Gastroesophageal sphincter (tissue), 4 donors: ENCODE results near the gene CDPF1. TPM values are rescaled to one million over a fixed set of nuclear protein-coding genes. Genes with fewer than 3 reads are reported as not detected.
"Not testable (repeated sequence)": the region's sequence is repeated elsewhere in the genome, so short reads cannot be mapped to it uniquely, and the experiment has no call there.

ENCODE experiments used
- ATAC-seq: fragments of 150-250 bp; one replicate; pipeline ENCODE4 v1.9.1; 2016; ENCODE audit warnings: mild to moderate bottlenecking, moderate library complexity
- H3K27ac ChIP-seq, 4 donors: fragments of 200-600 bp; sonication (generic) in 3 of 4; 1 replicate in 3 of 4; 2 replicates in 1 of 4; pipeline ENCODE4 v1.5.1; 2016 to 2019
- H3K27me3 ChIP-seq: fragments of 200-600 bp; sonication (generic); one replicate; pipeline ENCODE4 v1.5.1; 2019
- H3K36me3 ChIP-seq, 2 donors: fragments of 200-600 bp; sonication (generic); one replicate each; pipeline ENCODE4 v1.5.1; 2019; ENCODE audit warnings: control low read depth in 1 of 2
- H3K4me1 ChIP-seq, 3 donors: fragments of 200-600 bp; sonication (generic); 1 replicate in 2 of 3; 2 replicates in 1 of 3; pipeline ENCODE4 v1.5.1; 2016 to 2019; ENCODE audit warnings: control low read depth in 2 of 3
- H3K4me3 ChIP-seq, 2 donors: fragments of 200-600 bp; sonication (generic); one replicate each; pipeline ENCODE4 v1.5.1; 2019; ENCODE audit warnings: mild to moderate bottlenecking in 1 of 2, moderate library complexity in 1 of 2
- H3K9me3 ChIP-seq, 3 donors: fragments of 200-600 bp; sonication (generic); one replicate each; pipeline ENCODE4 v1.5.1; 2017 to 2019; ENCODE audit warnings: control low read depth in 2 of 3
- EP300 ChIP-seq: sonication (generic); formaldehyde crosslinking; IDR thresholded peaks from one replicate; pipeline ENCODE4 v1.6.1; 2017; ENCODE audit warnings: antibody characterized with exemption, mild to moderate bottlenecking
- POLR2A ChIP-seq, 2 donors: fragments of 450-650 bp; IDR thresholded peaks; one replicate each; pipeline ENCODE4 v1.6.1; 2017; ENCODE audit warnings: antibody characterized with exemption in 2 of 2, mild to moderate bottlenecking in 2 of 2, moderate library complexity in 1 of 2
- POLR2AphosphoS5 ChIP-seq: sonication (generic); formaldehyde crosslinking; IDR thresholded peaks from one replicate; pipeline ENCODE4 v1.6.1; 2017; ENCODE audit warnings: antibody characterized with exemption
- WGBS, 2 donors: methylation state at CpG; one replicate each; pipeline ENCODE4 v1.1.5; 2018; ENCODE audit warnings: low coverage in 1 of 2; 5-methylcytosine and 5-hydroxymethylcytosine counted together
- total RNA-seq, 4 donors: library from RNA; depleted of rRNA; stranded (reverse); fragments of >200 nt; gene quantifications; one replicate each; pipeline ENCODE4 v1.1.0, GENCODE V29; 2016
- TF ChIP-seq, protein P1 (sequence below), 4 experiments: fragments of 200-600 bp in 2 of 4; fragments of 450-650 bp in 2 of 4; sonication (generic) in 1 of 4; IDR thresholded peaks; one replicate each; pipeline ENCODE4 v1.5.1; 2017 to 2019; ENCODE audit warnings: antibody characterized with exemption in 4 of 4, mild to moderate bottlenecking in 2 of 4, moderate library complexity in 2 of 4

CDPF1 gene
- total RNA-seq, 4 donors from 2014 or later = 14.9 to 27.1 (median 18.7) TPM

DNA sequence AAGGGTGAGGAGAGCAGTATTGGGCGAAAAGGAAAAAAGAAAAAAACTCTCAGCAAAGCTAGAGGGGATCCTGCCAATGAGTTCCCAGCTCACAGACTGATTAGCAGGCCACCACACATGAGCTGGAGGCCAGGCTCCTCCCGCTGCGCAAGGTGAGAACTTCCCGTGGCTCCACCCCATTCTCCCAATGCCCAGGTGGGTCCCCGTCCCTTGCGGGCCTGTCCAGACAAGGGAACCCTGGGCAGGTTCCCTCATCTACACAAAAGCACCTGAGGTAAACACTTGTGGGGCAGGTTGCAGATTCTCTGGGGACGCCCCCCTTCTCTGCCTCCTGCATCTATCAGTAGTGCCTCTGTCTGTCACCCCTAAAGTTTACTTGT lies 46.5 kb downstream of the CDPF1 start:
- Histone ChIP-seq H3K36me3 (peaks cover 0 to 77% of the 10 kb centered on the region in 2 donors), H3K27ac (no peak overlapping the region), H3K27me3 (no peaks in the 10 kb centered on the region), H3K9me3 (peaks cover 0 to 13% (median 0%) of the 10 kb centered on the region in 3 donors), H3K4me3 (no peak overlapping the region), H3K4me1 (no peaks in the 10 kb centered on the region)
- no peak for ATAC-seq
- 83 to 100% methylated on average over 2 to 6 of the region's 7 CpGs for WGBS, 2 donors
- no peak for TF ChIP-seq POLR2A (IDR thresholded peaks at IDR 0.05)
- TF ChIP-seq POLR2AphosphoS5 = no peak
- TF ChIP-seq, protein P1, sequence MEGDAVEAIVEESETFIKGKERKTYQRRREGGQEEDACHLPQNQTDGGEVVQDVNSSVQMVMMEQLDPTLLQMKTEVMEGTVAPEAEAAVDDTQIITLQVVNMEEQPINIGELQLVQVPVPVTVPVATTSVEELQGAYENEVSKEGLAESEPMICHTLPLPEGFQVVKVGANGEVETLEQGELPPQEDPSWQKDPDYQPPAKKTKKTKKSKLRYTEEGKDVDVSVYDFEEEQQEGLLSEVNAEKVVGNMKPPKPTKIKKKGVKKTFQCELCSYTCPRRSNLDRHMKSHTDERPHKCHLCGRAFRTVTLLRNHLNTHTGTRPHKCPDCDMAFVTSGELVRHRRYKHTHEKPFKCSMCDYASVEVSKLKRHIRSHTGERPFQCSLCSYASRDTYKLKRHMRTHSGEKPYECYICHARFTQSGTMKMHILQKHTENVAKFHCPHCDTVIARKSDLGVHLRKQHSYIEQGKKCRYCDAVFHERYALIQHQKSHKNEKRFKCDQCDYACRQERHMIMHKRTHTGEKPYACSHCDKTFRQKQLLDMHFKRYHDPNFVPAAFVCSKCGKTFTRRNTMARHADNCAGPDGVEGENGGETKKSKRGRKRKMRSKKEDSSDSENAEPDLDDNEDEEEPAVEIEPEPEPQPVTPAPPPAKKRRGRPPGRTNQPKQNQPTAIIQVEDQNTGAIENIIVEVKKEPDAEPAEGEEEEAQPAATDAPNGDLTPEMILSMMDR (IDR thresholded peaks at IDR 0.05) = no peak

DNA sequence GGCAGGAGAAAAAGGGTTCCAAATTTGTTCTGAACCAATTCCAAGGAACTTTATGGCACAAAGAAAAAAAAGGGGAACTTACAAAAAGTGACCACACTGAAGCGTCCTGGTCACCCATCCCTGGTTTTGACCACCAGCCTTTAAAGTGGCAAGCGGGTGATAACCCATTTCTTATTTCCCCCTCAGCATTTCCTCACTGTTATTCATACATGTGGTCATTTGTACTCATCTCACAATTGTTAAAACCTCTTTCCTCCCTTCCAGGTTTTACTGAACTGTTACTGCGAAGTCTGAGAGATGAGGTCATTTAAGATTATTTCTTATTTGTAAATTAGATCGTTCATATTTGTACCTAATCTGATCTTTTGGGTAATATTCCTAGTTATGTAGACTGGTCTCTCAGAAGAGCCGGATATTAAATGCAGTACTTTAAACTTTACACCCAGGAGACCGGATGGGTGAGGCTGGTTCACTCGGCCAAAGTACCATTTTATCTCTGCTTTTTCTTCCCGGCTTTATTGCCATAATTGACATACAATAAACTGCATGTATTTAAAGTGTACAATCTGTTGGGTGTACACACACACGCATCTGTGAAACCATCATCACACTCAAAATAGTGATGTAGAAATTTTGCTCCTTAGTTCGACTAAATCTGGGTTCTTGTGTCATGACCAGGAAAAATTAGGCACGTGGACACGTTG lies 47.0 kb downstream of the CDPF1 start:
- H3K4me1 ChIP-seq = no peaks in the 10 kb centered on the region
- WGBS, 2 donors = 88 to 92% methylated on average over 9 to 12 of the region's 12 CpGs
- no peak for TF ChIP-seq POLR2A (IDR thresholded peaks at IDR 0.05)
- no peak for TF ChIP-seq EP300
- TF ChIP-seq POLR2AphosphoS5 = no peak
- TF ChIP-seq, protein P1 (IDR thresholded peaks at IDR 0.05) = no peak
- H3K27me3 ChIP-seq = no peaks in the 10 kb centered on the region
- no peak overlapping the region for H3K27ac ChIP-seq
- no peak overlapping the region for H3K4me3 ChIP-seq
- peaks cover 0 to 10% (median 0%) of the 10 kb centered on the region in 3 donors for H3K9me3 ChIP-seq
- ATAC-seq = no peak
- peaks cover 0 to 76% of the 10 kb centered on the region in 2 donors for H3K36me3 ChIP-seq

DNA sequence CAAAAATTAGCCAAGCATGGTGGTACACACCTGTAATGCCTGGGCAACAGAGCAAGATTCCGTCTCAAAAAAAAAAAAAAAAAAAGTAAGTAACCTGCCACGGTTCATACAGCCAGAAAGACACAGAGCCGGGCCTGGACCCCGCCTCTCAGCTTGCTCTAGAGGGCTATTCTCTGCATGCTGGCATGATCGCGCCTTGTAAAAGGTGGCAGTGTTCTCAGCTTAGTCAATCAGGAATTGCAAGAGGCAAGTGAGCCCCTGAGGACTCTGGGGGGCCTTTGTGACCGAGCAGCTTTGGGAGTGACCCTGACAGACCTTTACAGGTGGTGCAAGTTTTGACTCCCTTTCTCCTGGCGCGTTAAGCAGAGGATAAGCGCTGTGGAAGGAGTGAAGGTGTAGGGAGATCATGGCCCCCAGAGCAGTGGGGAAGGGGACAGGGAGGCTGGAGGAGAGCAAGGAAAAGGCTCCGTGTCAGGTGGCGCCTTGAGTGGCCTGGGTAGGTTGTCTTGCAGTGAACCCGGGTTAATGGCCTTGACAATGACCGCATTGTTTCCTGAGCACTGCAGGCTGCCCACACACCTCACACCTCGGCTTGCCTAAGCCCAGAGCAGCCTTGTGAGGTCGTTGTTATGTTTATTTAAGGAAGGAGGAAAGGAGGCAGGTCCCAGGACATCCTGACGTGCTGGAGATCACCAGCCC lies 48.9 kb downstream of the CDPF1 start:
- no peak overlapping the region for H3K4me3 ChIP-seq
- no peak for TF ChIP-seq POLR2A (IDR thresholded peaks at IDR 0.05)
- TF ChIP-seq, protein P1 (IDR thresholded peaks at IDR 0.05) = no peak
- no peak for TF ChIP-seq POLR2AphosphoS5
- TF ChIP-seq EP300 = no peak
- no peaks in the 10 kb centered on the region for H3K27me3 ChIP-seq
- peaks cover 0 to 79% of the 10 kb centered on the region in 2 donors for H3K36me3 ChIP-seq
- H3K9me3 ChIP-seq = peaks cover 0 to 10% (median 0%) of the 10 kb centered on the region in 3 donors
- 45 to 50% methylated on average over 8 of the region's 17 CpGs for WGBS, 2 donors
- no peak overlapping the region for H3K27ac ChIP-seq
- H3K4me1 ChIP-seq = no peaks in the 10 kb centered on the region
- ATAC-seq = no peak

DNA sequence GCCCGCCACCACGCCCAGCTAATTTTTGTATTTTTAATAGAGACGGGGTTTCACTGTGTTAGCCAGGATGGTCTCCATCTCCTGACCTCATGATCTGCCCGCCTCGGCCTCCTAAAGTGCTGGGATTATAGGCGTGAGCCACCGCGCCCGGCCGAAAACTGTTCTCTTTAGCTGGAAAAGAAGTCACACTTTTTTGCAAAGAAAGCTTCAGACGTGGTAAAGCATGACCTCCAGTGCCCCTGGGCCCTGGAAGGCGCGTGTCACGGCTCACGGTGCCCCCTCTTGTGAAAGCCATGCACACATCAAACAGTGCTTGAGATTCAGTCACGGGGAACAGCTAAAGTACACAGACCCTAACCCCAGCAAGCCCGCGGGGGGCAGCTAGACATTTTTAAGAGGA lies 51.3 kb downstream of the CDPF1 start:
- H3K27me3 ChIP-seq, H3K9me3 ChIP-seq, H3K27ac ChIP-seq, H3K4me1 ChIP-seq, ATAC-seq, H3K4me3 ChIP-seq: not testable (repeated sequence)
- 96 to 97% methylated on average over 4 to 7 of the region's 18 CpGs for WGBS, 2 donors
- peaks cover 0 to 59% of the 10 kb centered on the region in 2 donors for H3K36me3 ChIP-seq

DNA sequence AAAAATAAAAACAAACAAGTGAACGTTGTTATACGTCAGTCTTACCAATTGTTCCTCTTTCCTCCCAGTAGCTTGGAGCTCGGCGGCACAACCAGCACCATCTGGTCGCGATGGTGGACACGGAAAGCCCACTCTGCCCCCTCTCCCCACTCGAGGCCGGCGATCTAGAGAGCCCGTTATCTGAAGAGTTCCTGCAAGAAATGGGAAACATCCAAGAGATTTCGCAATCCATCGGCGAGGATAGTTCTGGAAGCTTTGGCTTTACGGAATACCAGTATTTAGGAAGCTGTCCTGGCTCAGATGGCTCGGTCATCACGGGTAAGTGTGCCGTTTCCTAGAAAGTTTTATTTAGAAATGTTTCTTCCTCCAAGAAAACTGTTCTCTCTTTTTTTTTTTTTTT lies 51.8 kb downstream of the CDPF1 start:
- Histone ChIP-seq H3K4me1 (no peaks in the 10 kb centered on the region), H3K9me3 (no peaks in the 10 kb centered on the region), H3K36me3 (peaks cover 0 to 54% of the 10 kb centered on the region in 2 donors), H3K4me3 (no peak overlapping the region), H3K27me3 (no peaks in the 10 kb centered on the region), H3K27ac (no peak overlapping the region)
- TF ChIP-seq EP300 = no peak
- TF ChIP-seq POLR2A (IDR thresholded peaks at IDR 0.05) = no peak
- no peak for TF ChIP-seq POLR2AphosphoS5
- TF ChIP-seq, protein P1 (IDR thresholded peaks at IDR 0.05) = no peak
- 56 to 92% methylated on average over 4 to 18 of the region's 18 CpGs for WGBS, 2 donors
- no peak for ATAC-seq
